Stimulated activated naive B cell treated with anti-CD40 and anti-IgM and Interleukin-4, amounts not matched to agents 10 μg/mL and 1 μg/mL and 100 μg/mL, for 72 hours (primary cell): Measurements from ENCODE around the gene MAN1C1.
"Not testable (repeated sequence)": the region's sequence is repeated elsewhere in the genome, so short reads cannot be mapped to it uniquely, and the experiment has no call there.

Experiments used
- ATAC-seq, 2 donors: fragments of 150-1000 bp; cut with Tn5 transposase; replicated peaks; 2 replicates each; pipeline ENCODE4 v1.10.0; 2021; ENCODE audit warnings: moderate library complexity in 1 of 2
- DNase-seq: peaks from one replicate; pipeline ENCODE4 v3.0.0; 2021
- H3K27ac Mint-ChIP-seq: one replicate; pipeline ENCODE4 v1.8.0; 2022; ENCODE audit warnings: mild to moderate bottlenecking, mixed read lengths
- H3K27me3 Mint-ChIP-seq, 2 donors: one replicate each; pipeline ENCODE4 v1.8.0; 2022; ENCODE audit warnings: mixed read lengths in 2 of 2
- H3K36me3 Mint-ChIP-seq, 2 donors: one replicate each; pipeline ENCODE4 v1.8.0; 2022; ENCODE audit warnings: mixed read lengths in 2 of 2, mild to moderate bottlenecking in 1 of 2
- H3K4me1 Mint-ChIP-seq, 2 donors: one replicate each; pipeline ENCODE4 v1.8.0; 2022; ENCODE audit warnings: mixed read lengths in 2 of 2, mild to moderate bottlenecking in 1 of 2
- H3K4me3 Mint-ChIP-seq, 2 donors: one replicate each; pipeline ENCODE4 v1.8.0; 2022; ENCODE audit warnings: mild to moderate bottlenecking in 2 of 2, mixed read lengths in 2 of 2, moderate library complexity in 1 of 2
- H3K9me3 Mint-ChIP-seq, 2 donors: one replicate each; pipeline ENCODE4 v1.8.0; 2022; ENCODE audit warnings: mixed read lengths in 2 of 2, mild to moderate bottlenecking in 1 of 2

Gene MAN1C1

GRCh38 chr1:25657883-25658760, 41.5 kb downstream of the MAN1C1 start:
- no peak overlapping the region for H3K27ac Mint-ChIP-seq
- ATAC-seq: no peak
- DNase-seq: no peak
- H3K36me3 Mint-ChIP-seq: no peaks in the 10 kb centered on the region
- H3K27me3 Mint-ChIP-seq: peaks cover 7 to 10% of the 10 kb centered on the region in 2 donors
- peaks cover 16 to 20% of the 10 kb centered on the region in 2 donors for H3K4me1 Mint-ChIP-seq
- H3K9me3 Mint-ChIP-seq: no peaks in the 10 kb centered on the region
- H3K4me3 Mint-ChIP-seq: no peak overlapping the region

- DNase-seq (peak; percentile 18), ATAC-seq (peak; percentile 73 to 81)
- Mint-ChIP-seq H3K36me3 (no peaks in the 10 kb centered on the region), H3K4me3 (no peak overlapping the region), H3K27me3 (peaks cover under 1 to 10% of the 10 kb centered on the region in 2 donors), H3K27ac (no peak overlapping the region), H3K9me3 (no peaks in the 10 kb centered on the region), H3K4me1 (peaks cover 18 to 20% of the 10 kb centered on the region in 2 donors)
These were observed 42.3 kb downstream of the MAN1C1 start for GRCh38 chr1:25658791-25659431.

- ATAC-seq: no peak
- peaks cover 0 to 10% of the 10 kb centered on the region in 2 donors for H3K27me3 Mint-ChIP-seq
- no peaks in the 10 kb centered on the region for H3K9me3 Mint-ChIP-seq
- H3K36me3 Mint-ChIP-seq: no peaks in the 10 kb centered on the region
- H3K4me1 Mint-ChIP-seq: peaks cover 18 to 20% of the 10 kb centered on the region in 2 donors
- H3K27ac Mint-ChIP-seq: no peak overlapping the region
- no peak for DNase-seq
- no peak overlapping the region for H3K4me3 Mint-ChIP-seq
These were observed 44.6 kb downstream of the MAN1C1 start for GRCh38 chr1:25661043-25661815.

GRCh38 chr1:25662061-25662460, 45.5 kb downstream of the MAN1C1 start:
- Mint-ChIP-seq H3K9me3 (no peaks in the 10 kb centered on the region), H3K4me3 (no peak overlapping the region), H3K4me1 (peaks cover 17 to 18% of the 10 kb centered on the region in 2 donors), H3K36me3 (no peaks in the 10 kb centered on the region), H3K27ac (no peak overlapping the region), H3K27me3 (peaks cover 0 to 10% of the 10 kb centered on the region in 2 donors)
- no peak for ATAC-seq
- DNase-seq: no peak

- Mint-ChIP-seq H3K27me3 (peaks cover 0 to 10% of the 10 kb centered on the region in 2 donors), H3K4me1 (peaks cover 10 to 11% of the 10 kb centered on the region in 2 donors)
- not testable (repeated sequence) for DNase-seq, H3K4me3 Mint-ChIP-seq, H3K27ac Mint-ChIP-seq, H3K9me3 Mint-ChIP-seq, H3K36me3 Mint-ChIP-seq, ATAC-seq
These were observed 46.4 kb downstream of the MAN1C1 start for GRCh38 chr1:25662959-25663358.

- DNase-seq (no peak), ATAC-seq (no peak)
- H3K27me3 Mint-ChIP-seq: peaks cover 0 to 5% of the 10 kb centered on the region in 2 donors
- H3K4me3 Mint-ChIP-seq: no peak overlapping the region
- no peak overlapping the region for H3K27ac Mint-ChIP-seq
- H3K4me1 Mint-ChIP-seq: peaks cover 0 to 2% of the 10 kb centered on the region in 2 donors
- no peaks in the 10 kb centered on the region for H3K9me3 Mint-ChIP-seq
- no peaks in the 10 kb centered on the region for H3K36me3 Mint-ChIP-seq
These were observed 48.0 kb downstream of the MAN1C1 start for GRCh38 chr1:25664357-25665199.

- Mint-ChIP-seq H3K27ac (no peak overlapping the region), H3K36me3 (no peaks in the 10 kb centered on the region), H3K4me1 (peaks cover 0 to 2% of the 10 kb centered on the region in 2 donors), H3K9me3 (no peaks in the 10 kb centered on the region), H3K27me3 (peaks cover under 1 to 5% of the 10 kb centered on the region in 2 donors), H3K4me3 (no peak overlapping the region)
- DNase-seq: no peak
- no peak for ATAC-seq
These were observed 49.9 kb downstream of the MAN1C1 start for GRCh38 chr1:25666460-25666859.

- H3K27ac Mint-ChIP-seq: no peak overlapping the region
- ATAC-seq (no peak), DNase-seq (no peak)
- H3K4me1 Mint-ChIP-seq: peaks cover 0 to 2% of the 10 kb centered on the region in 2 donors
- H3K27me3 Mint-ChIP-seq: peaks cover 11 to 17% of the 10 kb centered on the region in 2 donors
- H3K9me3 Mint-ChIP-seq: peaks cover 0 to 5% of the 10 kb centered on the region in 2 donors
- peaks cover 3 to 5% of the 10 kb centered on the region in 2 donors for H3K36me3 Mint-ChIP-seq
- no peak overlapping the region for H3K4me3 Mint-ChIP-seq
These were observed 52.5 kb downstream of the MAN1C1 start for GRCh38 chr1:25668931-25669573.

- DNase-seq: no peak
- Mint-ChIP-seq H3K4me1 (peaks cover 2 to 6% of the 10 kb centered on the region in 2 donors), H3K9me3 (peaks cover 0 to 5% of the 10 kb centered on the region in 2 donors), H3K27me3 (peaks cover 17 to 20% of the 10 kb centered on the region in 2 donors), H3K4me3 (no peak overlapping the region), H3K36me3 (peaks cover 3 to 5% of the 10 kb centered on the region in 2 donors), H3K27ac (no peak overlapping the region)
- ATAC-seq: no peak
These were observed 53.4 kb downstream of the MAN1C1 start for GRCh38 chr1:25669781-25670567.

GRCh38 chr1:25671929-25672328, 55.3 kb downstream of the MAN1C1 start:
- H3K4me1 Mint-ChIP-seq: peaks cover 10 to 22% of the 10 kb centered on the region in 2 donors
- no peak for ATAC-seq
- peaks cover 3 to 5% of the 10 kb centered on the region in 2 donors for H3K36me3 Mint-ChIP-seq
- H3K27ac Mint-ChIP-seq: no peak overlapping the region
- no peak for DNase-seq
- H3K27me3 Mint-ChIP-seq: peaks cover 20 to 28% of the 10 kb centered on the region in 2 donors
- H3K9me3 Mint-ChIP-seq: peaks cover 0 to 5% of the 10 kb centered on the region in 2 donors
- no peak overlapping the region for H3K4me3 Mint-ChIP-seq

- Mint-ChIP-seq H3K36me3 (peaks cover 3 to 5% of the 10 kb centered on the region in 2 donors), H3K4me1 (peaks cover 10 to 24% of the 10 kb centered on the region in 2 donors), H3K27me3 (peaks cover 29 to 37% of the 10 kb centered on the region in 2 donors), H3K9me3 (peaks cover 0 to 5% of the 10 kb centered on the region in 2 donors), H3K4me3 (no peak overlapping the region), H3K27ac (no peak overlapping the region)
- DNase-seq (no peak), ATAC-seq (no peak)
These were observed 56.3 kb downstream of the MAN1C1 start for GRCh38 chr1:25672763-25673409.

GRCh38 chr1:25673456-25673855, 56.9 kb downstream of the MAN1C1 start:
- DNase-seq: no peak
- Mint-ChIP-seq H3K27ac (no peak overlapping the region), H3K9me3 (peaks cover 0 to 5% of the 10 kb centered on the region in 2 donors), H3K4me1 (peaks cover 10 to 24% of the 10 kb centered on the region in 2 donors), H3K4me3 (no peak overlapping the region), H3K27me3 (peaks cover 29 to 37% of the 10 kb centered on the region in 2 donors), H3K36me3 (peaks cover 3 to 5% of the 10 kb centered on the region in 2 donors)
- no peak for ATAC-seq
